ENCODE measurements around the gene NT5C2. TPM values are rescaled to one million over a fixed set of nuclear protein-coding genes. Genes with fewer than 3 reads are reported as not detected.

Gene NT5C2
- total and polyA plus RNA-seq, 2 donors (not counting 3 experiments of a cell fraction or from before 2014, with no cell fraction given) = 47.2 to 69.9 TPM

- H3K4me3 ChIP-seq (replicated peaks in 1 of 3; ENCODE audit: insufficient read depth in 1 of 3, low read depth in 1 of 3, low read length in 3 of 3) = no peak overlapping the region
- H3K27me3 ChIP-seq (ENCODE audit: control insufficient read depth in 2 of 2, insufficient read depth in 2 of 2, low read length in 2 of 2) = no peaks in the 10 kb centered on the region
- ChIA-PET POLR2A (no interaction called here), CTCF (interaction anchor here (3.1 kb wide), 1 partner anchor 46 kb away, joined by 13 read pairs; no protein-coding TSS in a partner anchor)
- H3K9ac ChIP-seq (replicated peaks; ENCODE audit: extremely low read depth, insufficient read depth, low read length) = no peak overlapping the region
- no TSS peak for BruUV-seq (replicated peaks)
- no peak overlapping the region for H3K27ac ChIP-seq (ENCODE audit: insufficient read depth, low read depth, low read length)
- H3K4me1 ChIP-seq (ENCODE audit: control insufficient read depth, extremely low read depth, insufficient read depth, low read length) = peaks cover 14% of the 10 kb centered on the region
- no peaks in the 10 kb centered on the region for H3K36me3 ChIP-seq (ENCODE audit: control insufficient read depth in 2 of 2, extremely low read depth in 1 of 2, insufficient read depth in 2 of 2, low read length in 2 of 2)
- no peaks in the 10 kb centered on the region for H3K79me2 ChIP-seq (ENCODE audit: control insufficient read depth, insufficient read depth, low read length)
- no peak for FAIRE-seq
- H2AFZ ChIP-seq (ENCODE audit: low read depth, low read length) = no peak overlapping the region
- no peak for TF ChIP-seq MYC (IDR thresholded peaks at IDR 0.05; ENCODE audit: low read depth, low read length)
- TF ChIP-seq CTCF (IDR thresholded peaks at IDR 0.05; ENCODE audit: extremely low read depth in 1 of 2, insufficient read depth in 1 of 2, low read depth in 1 of 2, low read length in 2 of 2) = no peak
- no peak for TF ChIP-seq GATA2 (IDR thresholded peaks at IDR 0.05; ENCODE audit: insufficient read depth, insufficient read length, low read depth, low read length)
- TF ChIP-seq JUN (IDR thresholded peaks at IDR 0.05; ENCODE audit: borderline replicate concordance, insufficient read depth, insufficient read length, low read depth) = no peak
- no peak for TF ChIP-seq POLR2A (IDR thresholded peaks at IDR 0.05; ENCODE audit: low read depth, low read length)
- TF ChIP-seq POLR2AphosphoS5 (IDR thresholded peaks at IDR 0.05; ENCODE audit: insufficient read depth, low read depth, low read length) = no peak
- no peak for TF ChIP-seq EZH2 (IDR thresholded peaks at IDR 0.05; ENCODE audit: borderline replicate concordance, low read depth, low read length, severe bottlenecking)
- TF ChIP-seq FOS (IDR thresholded peaks at IDR 0.05; ENCODE audit: borderline replicate concordance, insufficient read depth, low read length) = no peak
- TF ChIP-seq MAX (IDR thresholded peaks at IDR 0.05; ENCODE audit: insufficient read depth, insufficient read length) = no peak
- H3K4me2 ChIP-seq (ENCODE audit: insufficient read depth, low read length) = no peak overlapping the region
- no peaks in the 10 kb centered on the region for H4K20me1 ChIP-seq (replicated peaks; ENCODE audit: control insufficient read depth, extremely low read depth, insufficient read depth, low read length)
- H3K9me3 ChIP-seq (replicated peaks; ENCODE audit: control insufficient read depth, insufficient read depth, low read length) = no peaks in the 10 kb centered on the region
- no peak for DNase-seq (ENCODE audit: low read depth, low spot score)
- dilution Hi-C loops (cut with MboI; ENCODE audit: extremely low pct_ligation_motif_present, low sequenced_read_pairs) (no loop called here), intact Hi-C loops (cut with micrococcal nuclease) (no loop called here)
- H3K9me1 ChIP-seq (replicated peaks; ENCODE audit: control insufficient read depth, extremely low read depth, insufficient read depth, low read length) = no peaks in the 10 kb centered on the region
Measured at GRCh38 chr10:103198648-103199047, 5.6 kb upstream of the NT5C2 start.

Measured in endothelial cell of umbilical vein (primary cell).